Pancreas (tissue), 10 donors: ENCODE measurements around the gene PFDN5. TPM values are rescaled to one million over a fixed set of nuclear protein-coding genes. Genes with fewer than 3 reads are reported as not detected.

ENCODE experiments used
- ATAC-seq, 4 donors: fragments of 200-7000 bp; cut with Tn5 transposase; one replicate each; pipeline versions ENCODE4 v1.8.0 to v1.9.1; 2020; ENCODE audit warnings: mild to moderate bottlenecking in 4 of 4, moderate library complexity in 4 of 4
- DNase-seq, 6 donors: peaks; one replicate each; pipeline ENCODE4 v3.0.0-alpha.2; 2020
- FAIRE-seq: peaks from 2 replicates; lab custom pipeline; 2012; peaks lifted over from hg19 to GRCh38; lab: Jason Lieb, UNC
- H3K27ac ChIP-seq, 4 donors: fragments of 200-600 bp; sonication (generic); 1 replicate in 3 of 4; 2 replicates in 1 of 4; pipeline versions ENCODE4 v1.5.0 to v1.8.0; 2020
- H3K27me3 ChIP-seq, 4 donors: fragments of 200-600 bp; one replicate each; pipeline ENCODE4 v1.8.0; 2021
- H3K36me3 ChIP-seq, 3 donors: fragments of 200-600 bp; sonication (generic) in 1 of 3; one replicate each; pipeline versions ENCODE4 v1.5.0 to v1.8.0; 2020 to 2021
- H3K4me1 ChIP-seq, 3 donors: fragments of 200-600 bp; one replicate each; pipeline ENCODE4 v1.8.0; 2021
- H3K4me3 ChIP-seq, 4 donors: fragments of 200-600 bp; sonication (generic) in 2 of 4; one replicate each; pipeline versions ENCODE4 v1.5.0 to v1.8.0; 2020 to 2021
- H3K9me3 ChIP-seq, 4 donors: fragments of 200-600 bp; one replicate each; pipeline ENCODE4 v1.8.0; 2021
- WGBS, 2 donors: extraction: QIAGEN DNeasy Blood & Tissue Kit; methylation state at CpG; one replicate each; pipeline ENCODE4 v1.1.7; 2013; 5-methylcytosine and 5-hydroxymethylcytosine counted together
- intact Hi-C, 3 donors: fragments of 100-400 bp; cut with DNase I; formaldehyde crosslinking; loops; one replicate each; pipeline versions ENCODE4 v1.11.1 to v1.14.2; 2022
- polyA plus RNA-seq, 2 donors: library from polyadenylated mRNA; stranded (reverse); fragments of 200-250 nt; gene quantifications; one replicate each; pipeline ENCODE4 v1.2.3, GENCODE V29; 2013
- total RNA-seq, 6 donors: library from RNA; stranded (reverse); fragmentation: NEBNext Ultra II Directional in 4 of 6; extraction: Animal tissue kit (Norgen Biotek cat#: 25700) in 4 of 6; gene quantifications; one replicate each; pipeline versions ENCODE4 v1.2.1 to v1.2.4, GENCODE V29; 2021 to 2023
- TF ChIP-seq, protein P1 (sequence below), 4 donors: fragments of 200-600 bp; sonication (generic) in 3 of 4; IDR thresholded peaks; one replicate each; pipeline versions ENCODE4 v1.5.0 to v1.8.0; 2021; ENCODE audit warnings: antibody characterized with exemption in 4 of 4
- donor health status: healthy with polysubstance abuse.
- donor health status: DM: no; HTN: no; CAD: no; lungs with moderate emphysema.
- donor health status: DM: no; HTN: no; CAD: no.
- donor health status: control.
- donor health status: control.
- donor health status: Bipolar disorder and iron deficiency.
- donor health status: DM: yes; HTN: yes; CAD: no.
- donor health status: DM: no; HTN: no; CAD: no.
- donor health status: DM: no; HTN: no; CAD: no.
- donor health status: DM: yes; HTN: yes; CAD: no.

The PFDN5 gene
- total and polyA plus RNA-seq, 8 donors: 203 to 875 (median 244) TPM

DNA sequence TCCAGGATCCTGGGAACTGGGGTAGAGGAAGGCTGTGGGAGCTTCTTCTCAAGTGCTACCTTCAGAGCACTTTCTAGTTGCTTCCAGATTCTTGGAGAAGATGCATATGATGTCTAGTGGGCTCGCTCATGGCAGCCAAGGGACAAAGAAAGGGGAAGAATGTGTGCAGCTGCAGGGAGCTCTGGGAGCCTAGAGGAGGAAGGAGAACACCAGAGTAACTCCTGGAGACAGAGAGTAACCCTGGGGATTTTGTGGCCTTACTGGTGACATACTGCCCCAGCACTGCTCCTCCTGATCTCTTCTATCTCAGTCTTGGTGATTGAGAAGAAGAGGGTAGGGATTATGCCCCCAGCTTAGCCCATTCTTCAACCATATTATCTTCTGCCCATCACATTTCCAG lies 51.1 kb downstream of the PFDN5 start:
- H3K27ac ChIP-seq: no peak overlapping the region
- TF ChIP-seq, protein P1, sequence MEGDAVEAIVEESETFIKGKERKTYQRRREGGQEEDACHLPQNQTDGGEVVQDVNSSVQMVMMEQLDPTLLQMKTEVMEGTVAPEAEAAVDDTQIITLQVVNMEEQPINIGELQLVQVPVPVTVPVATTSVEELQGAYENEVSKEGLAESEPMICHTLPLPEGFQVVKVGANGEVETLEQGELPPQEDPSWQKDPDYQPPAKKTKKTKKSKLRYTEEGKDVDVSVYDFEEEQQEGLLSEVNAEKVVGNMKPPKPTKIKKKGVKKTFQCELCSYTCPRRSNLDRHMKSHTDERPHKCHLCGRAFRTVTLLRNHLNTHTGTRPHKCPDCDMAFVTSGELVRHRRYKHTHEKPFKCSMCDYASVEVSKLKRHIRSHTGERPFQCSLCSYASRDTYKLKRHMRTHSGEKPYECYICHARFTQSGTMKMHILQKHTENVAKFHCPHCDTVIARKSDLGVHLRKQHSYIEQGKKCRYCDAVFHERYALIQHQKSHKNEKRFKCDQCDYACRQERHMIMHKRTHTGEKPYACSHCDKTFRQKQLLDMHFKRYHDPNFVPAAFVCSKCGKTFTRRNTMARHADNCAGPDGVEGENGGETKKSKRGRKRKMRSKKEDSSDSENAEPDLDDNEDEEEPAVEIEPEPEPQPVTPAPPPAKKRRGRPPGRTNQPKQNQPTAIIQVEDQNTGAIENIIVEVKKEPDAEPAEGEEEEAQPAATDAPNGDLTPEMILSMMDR (IDR thresholded peaks at IDR 0.05): no peak

DNA sequence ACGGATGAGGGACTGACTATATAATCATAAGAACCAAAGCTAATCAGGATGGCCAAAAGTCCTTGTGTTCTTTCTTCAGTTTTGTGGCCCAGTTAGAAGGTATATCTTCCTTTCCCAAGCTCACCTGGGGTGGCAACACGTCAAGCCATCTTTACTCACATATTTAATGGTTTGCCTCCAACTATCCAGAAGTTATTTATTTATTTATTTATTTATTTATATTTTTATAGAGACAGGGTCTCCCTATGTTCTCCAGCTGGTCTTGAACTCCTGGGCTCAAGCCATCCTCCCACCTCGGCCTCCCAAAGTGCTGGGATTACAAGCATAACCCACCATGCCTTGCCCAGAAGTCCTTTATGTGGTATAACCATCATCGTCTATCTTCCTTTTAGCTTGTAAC lies 52.6 kb downstream of the PFDN5 start:
- Histone ChIP-seq H3K27me3 (no peaks in the 10 kb centered on the region), H3K4me1 (no peaks in the 10 kb centered on the region), H3K9me3 (no peaks in the 10 kb centered on the region), H3K4me3 (no peak overlapping the region), H3K27ac (no peak overlapping the region), H3K36me3 (no peaks in the 10 kb centered on the region)
- ATAC-seq: no peak
- WGBS, 2 donors: 77 to 83% methylated on average over 4 of the region's 4 CpGs
- DNase-seq: no peak
- intact Hi-C loops: loop anchor here in 1 of 3 donors (5.0 kb wide), 1 partner anchor 159 kb away; the partner anchor contains the start of gene NPFF
- FAIRE-seq: no peak
- TF ChIP-seq, protein P1 (IDR thresholded peaks at IDR 0.05): no peak

More for the DNA sequence above, 51.1 kb downstream of the PFDN5 start:
- Histone ChIP-seq H3K27me3 (no peaks in the 10 kb centered on the region), H3K4me1 (no peaks in the 10 kb centered on the region), H3K36me3 (no peaks in the 10 kb centered on the region), H3K4me3 (no peak overlapping the region), H3K9me3 (no peaks in the 10 kb centered on the region)
- FAIRE-seq (no peak), ATAC-seq (no peak), DNase-seq (no peak)
- intact Hi-C loops: loop anchor here in 1 of 3 donors (5.0 kb wide), 1 partner anchor 161 kb away; the partner anchor contains the start of gene NPFF
- WGBS, 2 donors: 57 to 93% methylated on average over 1 of the region's 1 CpG

Other genes starting within 250 kb of the PFDN5 start
- 10 to 100 TPM; 22.7 to 52.6 (median 28.2) TPM for gene TNS2, start 245.5 kb upstream of the PFDN5 start, total RNA-seq
- 100 to 1,000 TPM; 135 to 183 TPM for gene TNS2, start 245.5 kb upstream of the PFDN5 start, polyA plus RNA-seq
- gene SPRYD3, start 216.2 kb upstream of the PFDN5 start, total RNA-seq: 10 to 100 TPM; 37.1 to 47.2 (median 40.1) TPM
- gene SPRYD3, start 216.2 kb upstream of the PFDN5 start, polyA plus RNA-seq: 10 to 100 TPM; 25.7 to 36.1 TPM
- gene IGFBP6, start 197.9 kb upstream of the PFDN5 start, total RNA-seq: 10 to 100 TPM in 3 of 6 donors, 1 to 10 TPM in 3; 2.2 to 21.8 (median 9.2) TPM
- 10 to 100 TPM; 24.5 to 32.8 TPM for gene IGFBP6, start 197.9 kb upstream of the PFDN5 start, polyA plus RNA-seq
- under 1 TPM in 2 of 6 donors, not detected in 4; 0.09 to 0.18 TPM for gene SOAT2, start 192.1 kb upstream of the PFDN5 start, total RNA-seq
- gene SOAT2, start 192.1 kb upstream of the PFDN5 start, polyA plus RNA-seq: under 1 TPM; 0.15 to 0.54 TPM
- gene ZNF740, start 114.8 kb upstream of the PFDN5 start, total RNA-seq: 10 to 100 TPM; 13.3 to 33.1 (median 19.8) TPM
- gene ZNF740, start 114.8 kb upstream of the PFDN5 start, polyA plus RNA-seq: 1 to 10 TPM; 5.2 to 7.6 TPM
- gene CSAD, start 114.6 kb upstream of the PFDN5 start, total RNA-seq: 10 to 100 TPM; 10.1 to 28.4 (median 16.1) TPM
- gene CSAD, start 114.6 kb upstream of the PFDN5 start, polyA plus RNA-seq: 10 to 100 TPM; 78.5 to 83.2 TPM
- gene ITGB7, start 88.3 kb upstream of the PFDN5 start, total RNA-seq: 1 to 10 TPM; 1.1 to 1.7 (median 1.4) TPM
- gene ITGB7, start 88.3 kb upstream of the PFDN5 start, polyA plus RNA-seq: 1 to 10 TPM; 1.6 to 1.8 TPM
- gene RARG, start 63.3 kb upstream of the PFDN5 start, total RNA-seq: 10 to 100 TPM in 2 of 6 donors, 1 to 10 TPM in 4; 4.4 to 18.7 (median 7.4) TPM
- 10 to 100 TPM; 10.3 to 11.7 TPM for gene RARG, start 63.3 kb upstream of the PFDN5 start, polyA plus RNA-seq
- gene ESPL1, start 27.2 kb upstream of the PFDN5 start, total RNA-seq: under 1 TPM; 0.09 to 0.81 (median 0.50) TPM
- under 1 TPM; 0.09 to 0.27 TPM for gene ESPL1, start 27.2 kb upstream of the PFDN5 start, polyA plus RNA-seq
- 10 to 100 TPM; 25.4 to 34.1 (median 30.6) TPM for gene MYG1, start 4.2 kb downstream of the PFDN5 start, total RNA-seq
- 10 to 100 TPM; 58.1 to 76.9 TPM for gene MYG1, start 4.2 kb downstream of the PFDN5 start, polyA plus RNA-seq
- 10 to 100 TPM; 18.6 to 37.0 (median 22.6) TPM for gene AAAS, start 26.1 kb downstream of the PFDN5 start, total RNA-seq
- 10 to 100 TPM; 51.7 to 61.1 TPM for gene AAAS, start 26.1 kb downstream of the PFDN5 start, polyA plus RNA-seq
- not detected for gene SP7, start 40.8 kb downstream of the PFDN5 start, total RNA-seq
- not detected for gene SP7, start 40.8 kb downstream of the PFDN5 start, polyA plus RNA-seq
- 10 to 100 TPM; 25.1 to 48.4 (median 32.5) TPM for gene SP1, start 84.6 kb downstream of the PFDN5 start, total RNA-seq
- 10 to 100 TPM in 1 of 2 donors, 1 to 10 TPM in 1; 8.4 to 10.8 TPM for gene SP1, start 84.6 kb downstream of the PFDN5 start, polyA plus RNA-seq
- gene AMHR2, start 128.3 kb downstream of the PFDN5 start, total RNA-seq: 1 to 10 TPM; 1.7 to 8.1 (median 3.0) TPM
- gene AMHR2, start 128.3 kb downstream of the PFDN5 start, polyA plus RNA-seq: 1 to 10 TPM; 2.5 to 2.9 TPM
- 10 to 100 TPM; 41.3 to 77.8 (median 62.3) TPM for gene PRR13, start 146.2 kb downstream of the PFDN5 start, total RNA-seq
- 100 to 1,000 TPM in 1 of 2 donors, 10 to 100 TPM in 1; 81.1 to 106 TPM for gene PRR13, start 146.2 kb downstream of the PFDN5 start, polyA plus RNA-seq
- 100 to 1,000 TPM; 451 to 608 (median 475) TPM for gene PCBP2, start 156.6 kb downstream of the PFDN5 start, total RNA-seq
- 100 to 1,000 TPM; 266 to 403 TPM for gene PCBP2, start 156.6 kb downstream of the PFDN5 start, polyA plus RNA-seq
- gene MAP3K12, start 203.9 kb downstream of the PFDN5 start, total RNA-seq: 1 to 10 TPM; 2.3 to 9.9 (median 4.1) TPM
- gene MAP3K12, start 203.9 kb downstream of the PFDN5 start, polyA plus RNA-seq: 10 to 100 TPM; 20.3 to 24.9 TPM
- 10 to 100 TPM; 11.7 to 22.5 (median 15.4) TPM for gene TARBP2, start 205.7 kb downstream of the PFDN5 start, total RNA-seq
- gene TARBP2, start 205.7 kb downstream of the PFDN5 start, polyA plus RNA-seq: 10 to 100 TPM; 43.0 to 50.1 TPM
- gene NPFF, start 211.9 kb downstream of the PFDN5 start, total RNA-seq: not detected
- under 1 TPM in 1 of 2 donors, not detected in 1; 0.99 TPM for gene NPFF, start 211.9 kb downstream of the PFDN5 start, polyA plus RNA-seq